Lower lobe of right lung (tissue), 2 donors: ENCODE results near the gene MLYCD. TPM values are rescaled to one million over a fixed set of nuclear protein-coding genes. Genes with fewer than 3 reads are reported as not detected.

Source experiments
- ATAC-seq, 2 donors: fragments of 200-7000 bp; cut with Tn5 transposase; one replicate each; pipeline ENCODE4 v1.9.1; 2020 to 2022; ENCODE audit warnings: mild to moderate bottlenecking in 2 of 2, moderate library complexity in 2 of 2
- DNase-seq: peaks from one replicate; pipeline ENCODE4 v3.0.0-alpha.2; 2020
- H3K27ac ChIP-seq: fragments of 200-600 bp; one replicate; pipeline ENCODE4 v1.8.0; 2022
- H3K27me3 ChIP-seq: fragments of 200-600 bp; one replicate; pipeline ENCODE4 v1.8.0; 2022; ENCODE audit warnings: low read depth
- H3K36me3 ChIP-seq: fragments of 200-600 bp; one replicate; pipeline ENCODE4 v1.8.0; 2022; ENCODE audit warnings: mild to moderate bottlenecking
- H3K4me1 ChIP-seq: fragments of 200-600 bp; one replicate; pipeline ENCODE4 v1.8.0; 2022
- H3K4me3 ChIP-seq: fragments of 200-600 bp; one replicate; pipeline ENCODE4 v1.8.0; 2022; ENCODE audit warnings: mild to moderate bottlenecking
- H3K9me3 ChIP-seq: fragments of 200-600 bp; one replicate; pipeline ENCODE4 v1.8.0; 2022
- intact Hi-C: fragments of 100-400 bp; cut with DNase I; formaldehyde crosslinking; loops from one replicate; pipeline ENCODE4 v1.11.0; 2022
- long read RNA-seq: library from polyadenylated mRNA; unstranded; transcript quantifications from one replicate; pipeline ENCODE4 v2.0.0, GENCODE V29; 2021
- total RNA-seq: library from RNA; stranded (reverse); fragmentation: NEBNext Ultra II Directional; extraction: Animal tissue kit (Norgen Biotek cat#: 25700); gene quantifications from one replicate; pipeline ENCODE4 v1.2.1, GENCODE V29; 2021
- TF ChIP-seq, protein P1 (sequence below): fragments of 200-600 bp; IDR thresholded peaks from one replicate; pipeline ENCODE4 v1.8.0; 2022; ENCODE audit warnings: antibody characterized with exemption, mild to moderate bottlenecking
- donor health status: DM: no; HTN: yes; CAD: no; lungs with severe emphysema.

The MLYCD gene
- total RNA-seq = 9.1 TPM
- long read RNA-seq, full-length matches to known transcripts = 60 of 67 reads
- long read RNA-seq, partial matches to known transcripts = 6 of 67 reads
- long read RNA-seq, other reads (novel, unspliced or antisense) = 1 of 67 reads

GRCh38 chr16:83898463-83899271, at the start of gene MLYCD:
Gene MLYCD, plus strand, starts transcription at chr16:83899115. Its CDS starts 30 bp downstream, at chr16:83899145.
- ATAC-seq = peak; percentile 97 to 98
- Histone ChIP-seq H3K36me3 (no peaks in the 10 kb centered on the region), H3K4me1 (peaks cover 26% of the 10 kb centered on the region), H3K4me3 (peak within 1 kb of the TSS; percentile 92), H3K9me3 (no peaks in the 10 kb centered on the region), H3K27me3 (no peaks in the 10 kb centered on the region), H3K27ac (peak within 1 kb of the TSS; percentile 98)
- TF ChIP-seq, protein P1, sequence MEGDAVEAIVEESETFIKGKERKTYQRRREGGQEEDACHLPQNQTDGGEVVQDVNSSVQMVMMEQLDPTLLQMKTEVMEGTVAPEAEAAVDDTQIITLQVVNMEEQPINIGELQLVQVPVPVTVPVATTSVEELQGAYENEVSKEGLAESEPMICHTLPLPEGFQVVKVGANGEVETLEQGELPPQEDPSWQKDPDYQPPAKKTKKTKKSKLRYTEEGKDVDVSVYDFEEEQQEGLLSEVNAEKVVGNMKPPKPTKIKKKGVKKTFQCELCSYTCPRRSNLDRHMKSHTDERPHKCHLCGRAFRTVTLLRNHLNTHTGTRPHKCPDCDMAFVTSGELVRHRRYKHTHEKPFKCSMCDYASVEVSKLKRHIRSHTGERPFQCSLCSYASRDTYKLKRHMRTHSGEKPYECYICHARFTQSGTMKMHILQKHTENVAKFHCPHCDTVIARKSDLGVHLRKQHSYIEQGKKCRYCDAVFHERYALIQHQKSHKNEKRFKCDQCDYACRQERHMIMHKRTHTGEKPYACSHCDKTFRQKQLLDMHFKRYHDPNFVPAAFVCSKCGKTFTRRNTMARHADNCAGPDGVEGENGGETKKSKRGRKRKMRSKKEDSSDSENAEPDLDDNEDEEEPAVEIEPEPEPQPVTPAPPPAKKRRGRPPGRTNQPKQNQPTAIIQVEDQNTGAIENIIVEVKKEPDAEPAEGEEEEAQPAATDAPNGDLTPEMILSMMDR = no peak
- DNase-seq = peak; percentile 94
- intact Hi-C loops = no loop called here

DNA sequence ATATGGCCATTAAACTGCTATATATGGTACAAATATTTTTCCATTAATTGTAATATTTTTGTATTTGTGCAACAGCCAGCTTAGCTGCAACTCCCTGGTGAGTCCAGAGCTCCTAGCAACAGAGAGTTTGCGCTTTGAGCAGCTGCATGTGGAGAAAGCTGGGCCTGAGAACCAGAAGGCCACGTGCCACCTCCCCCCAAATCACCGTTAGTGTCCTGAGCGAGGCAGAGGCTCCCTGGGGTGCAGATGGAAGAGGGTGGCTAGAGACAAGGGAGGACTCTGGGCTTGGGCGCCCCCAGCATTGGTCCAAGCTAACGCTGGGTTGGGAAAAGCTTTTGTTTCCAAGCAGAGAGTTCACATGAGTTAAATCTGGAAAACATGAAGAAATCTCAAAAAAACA, 49.5 kb upstream of the MLYCD start:
- H3K4me3 ChIP-seq = no peak overlapping the region
- ATAC-seq = no peak
- DNase-seq = no peak
- H3K4me1 ChIP-seq = peaks cover 10% of the 10 kb centered on the region
- H3K27ac ChIP-seq = no peak overlapping the region
- TF ChIP-seq, protein P1 = no peak
- intact Hi-C loops = no loop called here
- no peaks in the 10 kb centered on the region for H3K9me3 ChIP-seq
- H3K36me3 ChIP-seq = no peaks in the 10 kb centered on the region
- no peaks in the 10 kb centered on the region for H3K27me3 ChIP-seq

DNA sequence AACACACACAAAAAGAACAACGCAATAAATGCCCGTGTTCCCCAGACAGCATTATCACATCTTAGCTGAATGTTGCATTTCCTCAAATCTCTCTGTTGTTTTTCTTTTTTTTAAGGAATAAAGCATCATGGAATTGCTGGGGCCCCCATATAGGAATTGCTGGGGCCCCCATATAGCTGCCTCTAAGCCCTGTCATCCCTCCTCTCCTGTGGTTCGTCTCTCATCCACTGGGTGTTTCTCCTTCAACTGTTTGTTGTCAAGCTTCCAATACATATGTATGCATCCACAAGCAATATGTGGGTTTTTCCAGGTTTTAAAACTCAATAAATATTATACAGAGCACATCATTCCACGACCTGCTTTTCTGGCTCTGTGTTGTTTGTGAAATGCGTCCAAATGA, 48.0 kb upstream of the MLYCD start:
- intact Hi-C loops = no loop called here
- DNase-seq = no peak
- Histone ChIP-seq H3K27me3 (no peaks in the 10 kb centered on the region), H3K27ac (no peak overlapping the region), H3K4me3 (no peak overlapping the region), H3K4me1 (peaks cover 10% of the 10 kb centered on the region), H3K9me3 (no peaks in the 10 kb centered on the region), H3K36me3 (no peaks in the 10 kb centered on the region)
- no peak for ATAC-seq
- TF ChIP-seq, protein P1 = no peak

DNA sequence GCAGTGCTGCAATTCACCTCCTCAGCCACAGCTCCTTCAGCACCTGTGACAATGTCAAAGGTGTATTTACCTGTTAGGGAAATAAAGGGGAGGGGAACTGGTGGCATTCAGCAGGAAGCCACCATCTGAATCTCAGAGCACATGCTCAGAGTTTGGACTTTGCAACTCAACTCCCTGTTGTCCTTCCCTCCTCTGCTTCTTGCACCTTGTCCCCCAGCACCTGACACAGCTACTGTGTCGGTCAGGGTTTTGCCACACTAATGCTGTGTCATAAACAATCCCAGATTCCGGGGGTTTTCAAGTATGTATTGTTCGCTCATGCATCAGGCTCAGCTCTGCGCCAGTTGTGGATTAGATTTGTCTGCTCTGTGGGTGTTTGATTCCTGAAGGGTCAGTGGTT, 47.4 kb upstream of the MLYCD start:
- ATAC-seq = no peak
- intact Hi-C loops = no loop called here
- Histone ChIP-seq H3K9me3 (no peaks in the 10 kb centered on the region), H3K36me3 (no peaks in the 10 kb centered on the region), H3K27me3 (no peaks in the 10 kb centered on the region), H3K4me1 (peaks cover 10% of the 10 kb centered on the region), H3K4me3 (no peak overlapping the region), H3K27ac (no peak overlapping the region)
- DNase-seq = no peak
- TF ChIP-seq, protein P1 = no peak

GRCh38 chr16:83852774-83853173, 46.1 kb upstream of the MLYCD start:
- intact Hi-C loops = no loop called here
- no peak for ATAC-seq
- Histone ChIP-seq H3K36me3 (no peaks in the 10 kb centered on the region), H3K27ac (no peak overlapping the region), H3K4me3 (no peak overlapping the region), H3K4me1 (peaks cover 1% of the 10 kb centered on the region), H3K9me3 (no peaks in the 10 kb centered on the region), H3K27me3 (no peaks in the 10 kb centered on the region)
- no peak for DNase-seq
- TF ChIP-seq, protein P1 = no peak
